ENCODE measurements around the gene HOXA13.

HOXA13 gene

DNA sequence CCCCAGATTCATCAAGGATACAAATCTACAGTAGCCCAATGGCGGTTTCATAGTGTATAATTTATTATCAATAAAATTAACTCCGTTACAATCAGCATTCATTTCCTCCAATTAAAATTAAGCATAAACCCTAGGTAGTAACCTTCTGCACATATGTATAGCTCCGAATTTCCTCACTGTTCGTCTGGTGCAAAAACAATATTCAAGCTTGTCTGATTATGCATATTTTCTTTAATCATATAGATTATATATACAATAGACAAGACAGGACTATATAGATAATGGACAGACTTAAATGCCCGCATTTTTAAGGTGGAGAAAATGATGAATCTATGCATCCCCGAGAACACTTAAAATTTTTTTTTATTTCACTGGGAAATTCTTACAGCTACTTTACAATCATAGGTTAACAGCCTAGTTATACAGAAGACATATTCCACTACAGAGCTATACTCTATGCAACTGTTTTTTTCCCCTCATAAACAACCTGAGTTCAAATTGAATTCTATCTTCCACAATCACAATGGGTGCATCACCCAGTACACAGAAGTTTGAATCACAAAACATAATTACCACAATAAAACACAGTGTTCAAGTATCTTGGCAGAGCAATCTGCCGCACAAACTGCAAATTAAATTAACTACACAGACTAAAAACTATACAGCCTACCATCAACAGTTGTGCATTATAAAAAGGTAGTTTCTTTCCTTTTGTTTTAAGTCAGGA, 37.2 kb downstream of the HOXA13 start:
- Histone ChIP-seq H3K9me3 (ENCODE audit: low read depth, low read length) (no peaks in the 10 kb centered on the region), H3K36me3 (ENCODE audit: insufficient read depth, low read length) (no peaks in the 10 kb centered on the region), H3K4me3 (no peak overlapping the region), H3K9ac (ENCODE audit: insufficient read length) (no peak overlapping the region), H3K27ac (no peak overlapping the region)
- TF ChIP-seq FOXP2 (optimal IDR thresholded peaks at IDR 0.05; ENCODE audit: control extremely low read depth, extremely low read length, insufficient read depth) (no peak), POLR2AphosphoS5 (IDR thresholded peaks at IDR 0.05; ENCODE audit: borderline replicate concordance, low read depth, low read length) (no peak), EZH2 (IDR thresholded peaks at IDR 0.05) (no peak)
- DNase-seq (ENCODE audit: low read depth, low spot score) = no peak

DNA sequence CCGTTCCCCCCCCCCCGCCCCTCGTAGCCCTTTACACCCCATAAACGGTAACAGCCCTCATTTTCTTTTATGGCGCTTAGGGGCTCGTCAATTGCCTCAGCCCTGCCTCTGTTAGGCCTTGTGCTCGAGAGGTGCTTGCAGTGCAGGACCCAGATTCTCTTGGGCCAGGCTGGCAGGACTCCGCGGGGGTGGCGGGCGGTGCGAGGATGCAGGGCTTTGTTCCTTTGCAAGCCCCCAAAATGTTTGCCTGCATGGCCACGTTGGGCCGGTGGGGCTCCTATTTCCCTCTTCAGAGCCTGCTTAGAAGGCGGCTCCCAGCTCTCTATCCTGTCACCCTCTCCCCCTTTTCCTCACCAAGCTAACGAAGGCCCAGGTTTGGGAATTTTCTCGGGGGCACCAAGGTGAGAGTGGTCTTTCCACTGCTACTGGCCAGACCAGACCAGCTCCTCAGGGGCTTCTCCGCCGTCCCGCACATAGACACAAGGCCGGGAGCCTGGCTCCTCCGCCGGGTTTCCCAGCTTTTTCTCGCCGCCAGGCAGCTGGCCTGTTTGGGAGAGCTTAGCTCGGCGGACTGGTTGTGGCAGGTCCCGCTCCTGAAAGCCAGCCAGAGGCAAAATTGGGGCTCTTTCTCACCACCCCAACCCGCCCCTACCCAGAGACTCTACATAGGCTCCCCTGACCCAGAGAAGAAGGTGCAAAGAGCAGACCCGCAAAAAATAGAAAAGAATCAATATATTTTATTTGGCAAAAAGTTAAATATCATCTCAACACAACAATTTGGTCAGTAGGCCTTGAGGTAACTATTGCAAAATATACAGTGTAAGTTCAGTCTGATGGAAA, 38.0 kb downstream of the HOXA13 start:
- DNase-seq (ENCODE audit: low read depth, low spot score) = no peak
- Histone ChIP-seq H3K4me3 (no peak overlapping the region), H3K27ac (no peak overlapping the region), H3K36me3 (ENCODE audit: insufficient read depth, low read length) (no peaks in the 10 kb centered on the region), H3K9me3 (ENCODE audit: low read depth, low read length) (no peaks in the 10 kb centered on the region), H3K9ac (ENCODE audit: insufficient read length) (no peak overlapping the region)
- TF ChIP-seq POLR2AphosphoS5 (IDR thresholded peaks at IDR 0.05; ENCODE audit: borderline replicate concordance, low read depth, low read length) (no peak), EZH2 (IDR thresholded peaks at IDR 0.05) (no peak), FOXP2 (optimal IDR thresholded peaks at IDR 0.05; ENCODE audit: control extremely low read depth, extremely low read length, insufficient read depth) (no peak)

DNA sequence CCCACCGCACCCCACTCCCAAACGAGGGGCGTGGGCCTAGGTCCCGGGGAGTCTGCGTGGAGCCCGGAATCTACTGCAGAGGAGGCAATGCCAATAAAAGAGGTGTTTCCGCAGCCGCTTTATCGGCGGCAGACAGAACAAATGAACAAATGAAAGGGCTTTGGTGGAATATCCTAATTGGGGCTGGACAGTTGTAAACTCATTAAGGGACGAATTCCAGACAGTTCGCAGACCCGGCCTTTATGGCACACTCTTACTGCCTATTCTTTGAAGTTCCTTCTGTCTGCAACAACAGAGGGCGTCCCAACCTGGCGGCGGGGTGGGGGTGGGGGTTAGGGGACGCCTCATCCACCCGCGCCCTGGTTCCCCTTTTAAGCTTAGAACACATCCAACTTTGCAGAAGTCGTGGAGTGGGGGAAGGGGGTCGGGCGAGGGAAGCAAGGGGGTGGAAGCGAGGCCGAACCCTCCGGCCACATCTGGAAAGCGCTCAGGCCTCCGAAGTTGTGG, 38.6 kb downstream of the HOXA13 start:
- H3K27ac ChIP-seq = no peak overlapping the region
- no peak overlapping the region for H3K9ac ChIP-seq (ENCODE audit: insufficient read length)
- H3K4me3 ChIP-seq = peak overlapping the region; percentile 80
- DNase-seq (ENCODE audit: low read depth, low spot score) = no peak
- no peaks in the 10 kb centered on the region for H3K9me3 ChIP-seq (ENCODE audit: low read depth, low read length)
- TF ChIP-seq EZH2 (IDR thresholded peaks at IDR 0.05) = no peak
- TF ChIP-seq FOXP2 (optimal IDR thresholded peaks at IDR 0.05; ENCODE audit: control extremely low read depth, extremely low read length, insufficient read depth) = no peak
- no peak for TF ChIP-seq POLR2AphosphoS5 (IDR thresholded peaks at IDR 0.05; ENCODE audit: borderline replicate concordance, low read depth, low read length)
- no peaks in the 10 kb centered on the region for H3K36me3 ChIP-seq (ENCODE audit: insufficient read depth, low read length)

GRCh38 chr7:27160546-27161213, 39.2 kb downstream of the HOXA13 start:
- Histone ChIP-seq H3K27ac (no peak overlapping the region), H3K9ac (ENCODE audit: insufficient read length) (peak overlapping the region; percentile 62), H3K36me3 (ENCODE audit: insufficient read depth, low read length) (no peaks in the 10 kb centered on the region), H3K4me3 (peak overlapping the region; percentile 80), H3K9me3 (ENCODE audit: low read depth, low read length) (no peaks in the 10 kb centered on the region)
- TF ChIP-seq POLR2AphosphoS5 (IDR thresholded peaks at IDR 0.05; ENCODE audit: borderline replicate concordance, low read depth, low read length) (no peak), EZH2 (IDR thresholded peaks at IDR 0.05) (no peak), FOXP2 (optimal IDR thresholded peaks at IDR 0.05; ENCODE audit: control extremely low read depth, extremely low read length, insufficient read depth) (peak; percentile 51)
- DNase-seq (ENCODE audit: low read depth, low spot score) = no peak

DNA sequence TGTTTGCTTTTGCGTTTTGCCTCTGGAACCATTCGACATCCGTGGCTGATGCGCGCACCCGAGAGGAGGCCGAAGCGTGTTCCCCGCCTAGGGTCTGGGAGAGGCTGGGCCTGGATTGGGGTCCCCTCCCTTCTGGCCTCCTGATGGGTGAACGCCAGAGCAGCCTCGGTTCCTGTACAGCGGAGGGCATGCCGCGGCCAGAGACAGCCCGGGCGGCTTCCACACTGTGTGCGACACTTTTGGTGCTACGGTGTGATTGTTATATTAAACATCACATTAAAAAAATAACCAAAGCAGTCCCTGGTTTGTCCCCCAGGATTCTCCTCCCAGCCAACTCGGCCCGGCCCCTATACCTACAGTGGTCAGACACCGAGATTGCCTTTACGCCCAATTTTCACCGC, 39.7 kb downstream of the HOXA13 start:
- Histone ChIP-seq H3K4me3 (peak overlapping the region; percentile 80), H3K36me3 (ENCODE audit: insufficient read depth, low read length) (no peaks in the 10 kb centered on the region), H3K27ac (no peak overlapping the region), H3K9me3 (ENCODE audit: low read depth, low read length) (no peaks in the 10 kb centered on the region), H3K9ac (ENCODE audit: insufficient read length) (peak overlapping the region; percentile 62)
- DNase-seq (ENCODE audit: low read depth, low spot score) = no peak
- TF ChIP-seq FOXP2 (optimal IDR thresholded peaks at IDR 0.05; ENCODE audit: control extremely low read depth, extremely low read length, insufficient read depth) = no peak
- TF ChIP-seq POLR2AphosphoS5 (IDR thresholded peaks at IDR 0.05; ENCODE audit: borderline replicate concordance, low read depth, low read length) = no peak
- TF ChIP-seq EZH2 (IDR thresholded peaks at IDR 0.05) = no peak

DNA sequence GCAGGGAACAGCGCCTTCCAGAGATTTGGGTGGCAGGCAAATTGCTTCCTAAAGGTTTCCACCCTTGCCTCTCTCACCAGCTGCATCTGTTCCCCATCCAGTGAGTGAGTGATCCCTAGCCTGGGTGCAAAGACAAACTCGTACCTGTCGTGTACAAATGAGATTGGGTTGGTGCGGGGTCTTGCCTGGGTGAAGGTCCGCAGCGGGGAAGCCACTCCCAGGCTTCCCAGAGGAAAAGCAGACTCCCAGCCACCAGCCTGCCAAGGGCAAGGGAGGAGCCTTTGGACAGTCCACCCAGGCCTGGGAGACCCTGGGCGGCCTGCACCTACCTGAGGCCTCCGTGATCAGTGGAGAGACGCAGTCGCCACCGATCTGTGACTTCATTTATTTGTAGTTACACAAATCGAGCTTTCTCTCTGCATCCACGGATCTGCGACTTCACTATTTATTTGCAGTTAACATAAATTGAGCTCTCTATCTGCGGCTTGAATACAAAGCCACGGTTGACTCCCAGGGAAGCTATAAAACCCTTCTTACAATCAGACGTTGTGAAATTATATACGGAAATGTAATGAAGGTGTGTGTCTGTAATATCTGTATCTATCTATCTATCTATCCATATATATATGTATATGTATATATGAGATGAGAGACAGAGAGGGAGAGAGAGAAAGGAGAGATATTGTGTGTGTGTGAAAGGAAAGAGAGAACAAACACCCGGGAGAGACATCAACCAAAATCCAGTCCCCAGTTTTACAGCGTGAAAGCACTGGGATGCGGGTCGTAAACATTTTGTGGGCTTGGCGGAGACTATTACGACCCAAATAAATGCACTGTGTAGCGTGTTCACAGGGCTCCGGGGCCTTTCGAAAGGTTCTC, 40.4 kb downstream of the HOXA13 start:
- H3K36me3 ChIP-seq (ENCODE audit: insufficient read depth, low read length) = no peaks in the 10 kb centered on the region
- no peak overlapping the region for H3K27ac ChIP-seq
- no peak overlapping the region for H3K4me3 ChIP-seq
- H3K9ac ChIP-seq (ENCODE audit: insufficient read length) = no peak overlapping the region
- TF ChIP-seq POLR2AphosphoS5 (IDR thresholded peaks at IDR 0.05; ENCODE audit: borderline replicate concordance, low read depth, low read length) (no peak), EZH2 (IDR thresholded peaks at IDR 0.05) (no peak), FOXP2 (optimal IDR thresholded peaks at IDR 0.05; ENCODE audit: control extremely low read depth, extremely low read length, insufficient read depth) (no peak)
- H3K9me3 ChIP-seq (ENCODE audit: low read depth, low read length) = no peaks in the 10 kb centered on the region
- no peak for DNase-seq (ENCODE audit: low read depth, low spot score)

DNA sequence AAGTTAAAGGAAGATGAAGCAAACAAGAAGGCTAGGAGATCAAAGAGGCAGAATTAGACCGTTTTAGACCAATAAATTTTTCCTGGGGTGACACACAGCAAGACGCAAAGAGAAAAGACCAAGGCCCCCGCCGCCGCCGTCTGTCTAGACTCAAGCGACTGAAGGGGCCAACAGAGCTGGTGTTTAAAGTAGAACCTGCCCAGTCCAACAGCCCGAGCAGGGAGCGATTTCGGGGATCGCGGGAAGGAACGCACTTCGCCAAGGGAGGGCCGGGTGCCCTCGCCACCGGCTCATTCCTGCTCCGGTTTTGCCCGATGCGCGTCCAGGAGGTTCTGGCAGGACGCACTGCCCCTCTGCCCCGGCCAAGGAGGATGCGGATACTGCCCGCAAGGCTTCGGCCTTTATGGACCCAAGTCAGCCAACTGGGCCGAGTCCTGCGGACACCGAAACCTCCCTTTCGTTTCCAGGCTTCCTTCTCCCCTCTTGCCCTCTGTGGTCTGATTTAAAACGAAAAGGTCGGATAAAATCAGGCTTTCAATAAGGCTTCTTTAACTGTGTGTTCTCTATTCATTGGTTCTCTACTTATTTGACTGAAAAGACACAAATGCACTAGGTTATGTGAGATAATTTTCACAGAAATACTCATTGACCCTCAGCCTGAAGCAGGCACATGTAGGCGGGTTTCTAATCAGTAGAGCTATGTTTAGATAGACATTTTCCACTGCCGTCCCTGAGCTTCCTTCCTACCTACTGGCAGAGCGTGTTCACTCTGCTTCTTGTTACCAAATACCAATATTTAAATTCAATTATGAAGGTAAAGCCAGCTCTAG, 41.2 kb downstream of the HOXA13 start:
- H3K27ac ChIP-seq = no peak overlapping the region
- no peaks in the 10 kb centered on the region for H3K9me3 ChIP-seq (ENCODE audit: low read depth, low read length)
- H3K36me3 ChIP-seq (ENCODE audit: insufficient read depth, low read length) = no peaks in the 10 kb centered on the region
- no peak overlapping the region for H3K9ac ChIP-seq (ENCODE audit: insufficient read length)
- no peak for DNase-seq (ENCODE audit: low read depth, low spot score)
- no peak overlapping the region for H3K4me3 ChIP-seq
- TF ChIP-seq EZH2 (IDR thresholded peaks at IDR 0.05) = no peak
- no peak for TF ChIP-seq FOXP2 (optimal IDR thresholded peaks at IDR 0.05; ENCODE audit: control extremely low read depth, extremely low read length, insufficient read depth)
- no peak for TF ChIP-seq POLR2AphosphoS5 (IDR thresholded peaks at IDR 0.05; ENCODE audit: borderline replicate concordance, low read depth, low read length)

Data from SK-N-MC (cell line).